ENCODE measurements around the gene NDUFS4.

DNA sequence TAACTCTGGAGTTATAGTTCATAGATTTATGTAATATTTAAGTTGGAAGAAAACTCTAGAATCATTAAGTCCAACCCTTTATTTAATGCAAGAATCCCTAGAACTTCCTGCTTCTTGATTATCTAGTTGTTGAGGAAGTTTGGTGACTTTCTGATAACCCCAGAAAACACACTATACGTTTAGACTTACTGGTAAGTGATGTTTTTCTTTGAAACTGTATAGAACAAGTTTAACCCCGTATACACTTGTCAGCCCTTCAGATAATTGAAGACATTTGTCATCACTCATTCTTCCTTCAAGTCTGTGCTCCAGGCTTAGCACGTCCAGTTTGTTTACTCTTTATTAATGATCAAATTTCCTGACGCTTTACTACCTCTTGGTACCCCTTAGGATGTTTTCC is 9.0 kb downstream of the NDUFS4 start:
- TF ChIP-seq, protein P1, sequence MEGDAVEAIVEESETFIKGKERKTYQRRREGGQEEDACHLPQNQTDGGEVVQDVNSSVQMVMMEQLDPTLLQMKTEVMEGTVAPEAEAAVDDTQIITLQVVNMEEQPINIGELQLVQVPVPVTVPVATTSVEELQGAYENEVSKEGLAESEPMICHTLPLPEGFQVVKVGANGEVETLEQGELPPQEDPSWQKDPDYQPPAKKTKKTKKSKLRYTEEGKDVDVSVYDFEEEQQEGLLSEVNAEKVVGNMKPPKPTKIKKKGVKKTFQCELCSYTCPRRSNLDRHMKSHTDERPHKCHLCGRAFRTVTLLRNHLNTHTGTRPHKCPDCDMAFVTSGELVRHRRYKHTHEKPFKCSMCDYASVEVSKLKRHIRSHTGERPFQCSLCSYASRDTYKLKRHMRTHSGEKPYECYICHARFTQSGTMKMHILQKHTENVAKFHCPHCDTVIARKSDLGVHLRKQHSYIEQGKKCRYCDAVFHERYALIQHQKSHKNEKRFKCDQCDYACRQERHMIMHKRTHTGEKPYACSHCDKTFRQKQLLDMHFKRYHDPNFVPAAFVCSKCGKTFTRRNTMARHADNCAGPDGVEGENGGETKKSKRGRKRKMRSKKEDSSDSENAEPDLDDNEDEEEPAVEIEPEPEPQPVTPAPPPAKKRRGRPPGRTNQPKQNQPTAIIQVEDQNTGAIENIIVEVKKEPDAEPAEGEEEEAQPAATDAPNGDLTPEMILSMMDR (IDR thresholded peaks at IDR 0.05): no peak
- TF ChIP-seq POLR2A (IDR thresholded peaks at IDR 0.05): no peak
